Measurements from ENCODE around the gene PDGFRB. TPM values are rescaled to one million over a fixed set of nuclear protein-coding genes. Genes with fewer than 3 reads are reported as not detected.

PDGFRB gene
- total RNA-seq, 1 experiment from 2014 or later: 0.63 TPM

DNA sequence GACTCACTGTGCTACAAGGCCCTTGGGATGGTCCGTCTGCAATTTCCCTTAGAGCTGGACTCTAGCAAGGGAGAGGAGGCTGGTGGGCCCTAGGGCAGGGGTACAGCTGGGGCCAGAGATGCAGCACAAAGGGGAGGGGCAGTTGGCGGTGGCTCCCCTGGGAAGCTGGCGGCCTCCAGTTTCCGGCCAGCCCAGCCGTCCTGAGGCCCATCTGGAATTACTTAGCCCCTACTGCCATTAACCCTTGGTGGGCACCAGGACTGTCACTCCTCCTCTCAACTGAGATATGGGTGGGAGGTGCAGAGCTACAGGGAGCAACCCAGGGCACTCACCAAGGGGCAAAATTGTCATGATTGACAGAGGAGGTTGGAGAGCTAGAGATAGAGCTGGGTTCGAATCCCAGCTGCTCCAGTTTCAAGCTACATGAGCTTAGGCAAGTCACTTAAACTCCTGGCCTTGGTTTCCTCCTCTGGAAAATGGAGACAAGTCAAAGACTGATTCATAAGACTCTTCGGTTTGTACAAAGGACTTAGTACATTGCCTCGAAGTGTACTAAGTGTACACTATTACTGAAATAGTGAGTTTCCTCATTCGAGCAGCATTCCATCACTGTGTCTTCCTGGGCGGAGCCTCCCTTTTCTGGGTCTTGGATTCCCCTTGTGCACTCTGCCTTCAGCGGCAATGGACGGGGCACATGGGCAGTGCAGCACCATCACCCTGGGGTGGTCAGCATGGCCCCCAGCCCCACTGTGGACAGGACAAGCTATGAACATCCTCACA lies 2.7 kb upstream of the PDGFRB start:
- intact Hi-C loops (cut with micrococcal nuclease): no loop called here
- POLR2A ChIA-PET: interaction anchor here (1.4 kb wide), 1 partner anchor 60 kb away, joined by 4 read pairs; no protein-coding TSS in a partner anchor
- no peaks in the 10 kb centered on the region for H3K9me3 Mint-ChIP-seq (ENCODE audit: unreplicated experiment)
- no peak overlapping the region for H3K4me3 Mint-ChIP-seq (ENCODE audit: unreplicated experiment)
- H3K36me3 Mint-ChIP-seq (ENCODE audit: insufficient read depth, unreplicated experiment): no peaks in the 10 kb centered on the region
- no peak overlapping the region for H3K27ac Mint-ChIP-seq (ENCODE audit: low read depth, unreplicated experiment)
- H3K27me3 Mint-ChIP-seq (ENCODE audit: insufficient read depth, unreplicated experiment): no peaks in the 10 kb centered on the region
- CTCF ChIA-PET: interaction anchor here (0.6 to 9.2 kb wide), 11 partner anchors 10 to 278 kb away, joined by 3 to 118 read pairs (median 5); no protein-coding TSS in a partner anchor
- H3K4me1 Mint-ChIP-seq (ENCODE audit: insufficient read depth, unreplicated experiment): peaks cover 10% of the 10 kb centered on the region
- no TSS peak for BruUV-seq (replicated peaks)
- TF ChIP-seq, protein P1, sequence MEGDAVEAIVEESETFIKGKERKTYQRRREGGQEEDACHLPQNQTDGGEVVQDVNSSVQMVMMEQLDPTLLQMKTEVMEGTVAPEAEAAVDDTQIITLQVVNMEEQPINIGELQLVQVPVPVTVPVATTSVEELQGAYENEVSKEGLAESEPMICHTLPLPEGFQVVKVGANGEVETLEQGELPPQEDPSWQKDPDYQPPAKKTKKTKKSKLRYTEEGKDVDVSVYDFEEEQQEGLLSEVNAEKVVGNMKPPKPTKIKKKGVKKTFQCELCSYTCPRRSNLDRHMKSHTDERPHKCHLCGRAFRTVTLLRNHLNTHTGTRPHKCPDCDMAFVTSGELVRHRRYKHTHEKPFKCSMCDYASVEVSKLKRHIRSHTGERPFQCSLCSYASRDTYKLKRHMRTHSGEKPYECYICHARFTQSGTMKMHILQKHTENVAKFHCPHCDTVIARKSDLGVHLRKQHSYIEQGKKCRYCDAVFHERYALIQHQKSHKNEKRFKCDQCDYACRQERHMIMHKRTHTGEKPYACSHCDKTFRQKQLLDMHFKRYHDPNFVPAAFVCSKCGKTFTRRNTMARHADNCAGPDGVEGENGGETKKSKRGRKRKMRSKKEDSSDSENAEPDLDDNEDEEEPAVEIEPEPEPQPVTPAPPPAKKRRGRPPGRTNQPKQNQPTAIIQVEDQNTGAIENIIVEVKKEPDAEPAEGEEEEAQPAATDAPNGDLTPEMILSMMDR (IDR thresholded peaks at IDR 0.05; ENCODE audit: unreplicated experiment): no peak
- no peak for DNase-seq (ENCODE audit: unreplicated experiment)

DNA sequence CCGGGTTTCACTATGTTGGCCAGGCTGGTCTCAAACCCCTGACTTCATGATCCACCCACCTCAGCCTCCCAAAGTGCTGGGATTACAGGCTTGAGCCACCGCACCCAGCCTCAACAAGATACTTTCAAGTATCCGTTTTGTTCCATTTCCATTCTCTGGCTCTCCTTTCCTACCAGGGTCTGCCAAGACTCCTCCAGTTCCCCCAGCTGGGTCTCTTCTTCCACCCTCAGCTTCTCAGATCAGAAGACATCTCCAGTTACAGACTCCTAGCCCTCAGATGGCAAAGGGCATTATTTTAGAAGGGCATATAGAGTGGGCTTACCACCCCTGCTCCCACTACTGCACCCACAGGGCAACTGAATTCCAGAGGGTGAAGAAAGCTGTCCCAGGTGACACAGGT lies 1.5 kb upstream of the PDGFRB start:
- no peaks in the 10 kb centered on the region for H3K9me3 Mint-ChIP-seq (ENCODE audit: unreplicated experiment)
- peaks cover 10% of the 10 kb centered on the region for H3K4me1 Mint-ChIP-seq (ENCODE audit: insufficient read depth, unreplicated experiment)
- no TSS peak for BruUV-seq (replicated peaks)
- no peaks in the 10 kb centered on the region for H3K27me3 Mint-ChIP-seq (ENCODE audit: insufficient read depth, unreplicated experiment)
- ChIA-PET POLR2A (interaction anchor here (1.2 kb wide), 1 partner anchor 23 kb away, joined by 3 read pairs; no protein-coding TSS in a partner anchor), CTCF (interaction anchor here (0.5 to 9.2 kb wide), 7 partner anchors 17 to 193 kb away, joined by 3 to 118 read pairs (median 7); no protein-coding TSS in a partner anchor)
- intact Hi-C loops (cut with micrococcal nuclease): no loop called here
- no peak for DNase-seq (ENCODE audit: unreplicated experiment)
- no peak overlapping the region for H3K27ac Mint-ChIP-seq (ENCODE audit: low read depth, unreplicated experiment)
- no peak overlapping the region for H3K4me3 Mint-ChIP-seq (ENCODE audit: unreplicated experiment)
- TF ChIP-seq, protein P1 (IDR thresholded peaks at IDR 0.05; ENCODE audit: unreplicated experiment): no peak
- H3K36me3 Mint-ChIP-seq (ENCODE audit: insufficient read depth, unreplicated experiment): no peaks in the 10 kb centered on the region

DNA sequence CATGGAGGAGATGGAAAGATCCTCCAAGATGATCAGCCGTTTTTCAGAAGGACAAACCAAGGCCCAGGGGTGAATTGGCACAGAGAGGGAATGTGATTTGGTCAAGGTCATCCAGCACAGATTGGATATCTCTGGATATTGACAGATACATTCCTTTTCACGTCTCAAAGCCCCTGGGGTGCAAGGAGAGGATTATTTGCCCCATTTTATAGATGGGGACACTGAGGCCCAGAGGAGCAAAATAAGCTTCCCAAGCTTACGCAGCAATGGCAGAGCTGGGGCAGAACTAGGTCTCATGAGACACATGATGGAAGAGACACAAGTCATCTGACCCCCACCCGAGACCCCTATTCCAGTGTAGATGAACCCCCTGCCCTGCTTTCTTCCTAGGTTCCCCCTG lies 895 bp upstream of the PDGFRB start:
- DNase-seq (ENCODE audit: unreplicated experiment): no peak
- TF ChIP-seq, protein P1 (IDR thresholded peaks at IDR 0.05; ENCODE audit: unreplicated experiment): no peak
- no TSS peak for BruUV-seq (replicated peaks)
- Mint-ChIP-seq H3K4me1 (ENCODE audit: insufficient read depth, unreplicated experiment) (peaks cover 8% of the 10 kb centered on the region), H3K9me3 (ENCODE audit: unreplicated experiment) (no peaks in the 10 kb centered on the region), H3K4me3 (ENCODE audit: unreplicated experiment) (no peak overlapping the region), H3K27ac (ENCODE audit: low read depth, unreplicated experiment) (no peak overlapping the region), H3K27me3 (ENCODE audit: insufficient read depth, unreplicated experiment) (no peaks in the 10 kb centered on the region), H3K36me3 (ENCODE audit: insufficient read depth, unreplicated experiment) (no peaks in the 10 kb centered on the region)
- POLR2A ChIA-PET: interaction anchor here (1.2 kb wide), 1 partner anchor 22 kb away, joined by 3 read pairs; no protein-coding TSS in a partner anchor
- CTCF ChIA-PET: interaction anchor here (1.3 to 9.2 kb wide), 3 partner anchors 18 to 194 kb away, joined by 3 to 118 read pairs (median 26); no protein-coding TSS in a partner anchor
- intact Hi-C loops (cut with micrococcal nuclease): no loop called here

DNA sequence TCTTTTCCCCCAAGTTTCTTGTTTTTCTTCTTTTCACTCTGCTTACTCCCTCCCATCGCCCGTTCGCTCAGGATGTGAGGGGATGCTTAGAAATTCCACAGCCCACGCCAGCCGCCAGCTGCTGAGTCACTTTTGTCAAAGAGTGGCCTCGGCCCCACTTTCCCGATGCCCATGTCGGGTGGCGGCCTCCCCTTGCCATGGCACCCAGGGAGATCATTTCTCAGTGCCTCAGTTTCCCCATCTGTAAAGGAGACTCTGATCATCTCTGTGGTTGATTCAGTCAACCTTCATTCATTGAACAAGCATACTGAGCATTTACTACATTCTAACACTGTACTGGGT lies 353 bp upstream of the PDGFRB start:
- Mint-ChIP-seq H3K9me3 (ENCODE audit: unreplicated experiment) (no peaks in the 10 kb centered on the region), H3K36me3 (ENCODE audit: insufficient read depth, unreplicated experiment) (no peaks in the 10 kb centered on the region)
- CTCF ChIA-PET: interaction anchor here (1.3 kb wide), 1 partner anchor 18 kb away, joined by 3 read pairs; no protein-coding TSS in a partner anchor

More for the DNA sequence above, 353 bp upstream of the PDGFRB start:
- no peak overlapping the region for H3K27ac Mint-ChIP-seq (ENCODE audit: low read depth, unreplicated experiment)
- no peak overlapping the region for H3K4me3 Mint-ChIP-seq (ENCODE audit: unreplicated experiment)
- H3K27me3 Mint-ChIP-seq (ENCODE audit: insufficient read depth, unreplicated experiment): no peaks in the 10 kb centered on the region
- TF ChIP-seq, protein P1 (IDR thresholded peaks at IDR 0.05; ENCODE audit: unreplicated experiment): no peak
- POLR2A ChIA-PET: no interaction called here
- intact Hi-C loops (cut with micrococcal nuclease): no loop called here
- no peak for DNase-seq (ENCODE audit: unreplicated experiment)
- no TSS peak for BruUV-seq (replicated peaks)
- H3K4me1 Mint-ChIP-seq (ENCODE audit: insufficient read depth, unreplicated experiment): peaks cover 6% of the 10 kb centered on the region

Data from MCF 10A (cell line).